Neural progenitor cell (in vitro differentiated cells): Measurements from ENCODE around the gene COPA.

Source experiments
- EZH2 ChIP-seq: fragments of 200-600 bp; sonication (generic); IDR thresholded peaks from 2 replicates; pipeline ENCODE4 v1.6.1; 2017; ENCODE audit warnings: antibody characterized with exemption, mild to moderate bottlenecking, moderate library complexity
- EZH2phosphoT487 ChIP-seq: fragments of 200-600 bp; sonication (generic); IDR thresholded peaks from 2 replicates; pipeline ENCODE4 v1.6.1; 2017; ENCODE audit warnings: antibody characterized with exemption
- TF ChIP-seq, protein P1 (sequence below): fragments of 200-600 bp; sonication (generic); IDR thresholded peaks from 2 replicates; pipeline ENCODE4 v1.5.1; 2017; ENCODE audit warnings: antibody characterized with exemption, mild to moderate bottlenecking

DNA sequence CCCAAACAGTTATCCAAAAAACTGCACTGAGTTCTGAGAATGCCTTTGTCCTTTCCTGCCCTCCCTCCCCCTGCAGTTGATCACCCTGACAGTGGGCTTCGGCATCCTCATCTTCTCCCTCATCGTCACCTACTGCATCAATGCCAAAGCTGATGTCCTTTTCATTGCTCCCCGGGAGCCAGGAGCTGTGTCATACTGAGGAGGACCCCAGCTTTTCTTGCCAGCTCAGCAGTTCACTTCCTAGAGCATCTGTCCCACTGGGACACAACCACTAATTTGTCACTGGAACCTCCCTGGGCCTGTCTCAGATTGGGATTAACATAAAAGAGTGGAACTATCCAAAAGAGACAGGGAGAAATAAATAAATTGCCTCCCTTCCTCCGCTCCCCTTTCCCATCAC, 15.0 kb upstream of the COPA start:
- TF ChIP-seq, protein P1, sequence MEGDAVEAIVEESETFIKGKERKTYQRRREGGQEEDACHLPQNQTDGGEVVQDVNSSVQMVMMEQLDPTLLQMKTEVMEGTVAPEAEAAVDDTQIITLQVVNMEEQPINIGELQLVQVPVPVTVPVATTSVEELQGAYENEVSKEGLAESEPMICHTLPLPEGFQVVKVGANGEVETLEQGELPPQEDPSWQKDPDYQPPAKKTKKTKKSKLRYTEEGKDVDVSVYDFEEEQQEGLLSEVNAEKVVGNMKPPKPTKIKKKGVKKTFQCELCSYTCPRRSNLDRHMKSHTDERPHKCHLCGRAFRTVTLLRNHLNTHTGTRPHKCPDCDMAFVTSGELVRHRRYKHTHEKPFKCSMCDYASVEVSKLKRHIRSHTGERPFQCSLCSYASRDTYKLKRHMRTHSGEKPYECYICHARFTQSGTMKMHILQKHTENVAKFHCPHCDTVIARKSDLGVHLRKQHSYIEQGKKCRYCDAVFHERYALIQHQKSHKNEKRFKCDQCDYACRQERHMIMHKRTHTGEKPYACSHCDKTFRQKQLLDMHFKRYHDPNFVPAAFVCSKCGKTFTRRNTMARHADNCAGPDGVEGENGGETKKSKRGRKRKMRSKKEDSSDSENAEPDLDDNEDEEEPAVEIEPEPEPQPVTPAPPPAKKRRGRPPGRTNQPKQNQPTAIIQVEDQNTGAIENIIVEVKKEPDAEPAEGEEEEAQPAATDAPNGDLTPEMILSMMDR, result no peak
- TF ChIP-seq EZH2phosphoT487 (no peak), EZH2 (no peak)
